ENCODE measurements around the gene GBA2. TPM values are rescaled to one million over a fixed set of nuclear protein-coding genes. Genes with fewer than 3 reads are reported as not detected.

GBA2 gene
- total RNA-seq, 1 donor from 2014 or later, result 34.4 TPM

- DNase-seq (ENCODE audit: low read depth), result no peak
Measured at GRCh38 chr9:35738924-35739323, 10.1 kb downstream of the GBA2 start.

- peak; percentile 82 for DNase-seq (ENCODE audit: low read depth)
Measured at GRCh38 chr9:35738186-35738585, 10.8 kb downstream of the GBA2 start.

- no peak for DNase-seq (ENCODE audit: low read depth)
Measured at GRCh38 chr9:35737143-35737542, 11.9 kb downstream of the GBA2 start.

- peak; percentile 76 for DNase-seq (ENCODE audit: low read depth)
Measured at GRCh38 chr9:35736201-35736633, 12.8 kb downstream of the GBA2 start.

GRCh38 chr9:35734096-35734495 is 14.9 kb downstream of the GBA2 start:
- no peak for DNase-seq (ENCODE audit: low read depth)

DNA sequence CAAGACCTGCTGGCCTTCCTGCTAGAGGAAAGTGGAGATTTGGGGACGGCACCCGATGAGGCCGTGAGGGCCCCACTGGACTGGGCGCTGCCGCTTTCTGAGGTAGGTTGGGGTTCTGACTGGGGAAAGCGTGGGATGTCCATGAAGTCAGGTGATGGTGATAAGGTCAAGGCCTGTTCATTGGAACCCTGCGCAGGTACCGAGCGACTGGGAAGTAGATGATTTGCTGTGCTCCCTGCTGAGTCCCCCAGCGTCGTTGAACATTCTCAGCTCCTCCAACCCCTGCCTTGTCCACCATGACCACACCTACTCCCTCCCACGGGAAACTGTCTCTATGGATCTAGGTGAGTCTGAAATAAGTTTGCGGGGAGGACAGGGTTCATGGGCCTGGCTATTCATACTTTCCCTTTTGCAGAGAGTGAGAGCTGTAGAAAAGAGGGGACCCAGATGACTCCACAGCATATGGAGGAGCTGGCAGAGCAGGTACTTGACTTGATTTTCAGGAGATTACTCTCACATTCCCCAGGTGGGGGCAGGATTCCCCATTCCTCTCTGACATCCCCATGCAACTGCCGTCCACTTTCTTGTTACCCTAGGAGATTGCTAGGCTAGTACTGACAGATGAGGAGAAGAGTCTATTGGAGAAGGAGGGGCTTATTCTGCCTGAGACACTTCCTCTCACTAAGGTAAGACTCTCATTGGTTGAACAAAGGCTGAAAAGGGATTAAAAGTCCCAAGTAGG is 16.1 kb downstream of the GBA2 start:
- peak; percentile 45 for DNase-seq (ENCODE audit: low read depth)

DNA sequence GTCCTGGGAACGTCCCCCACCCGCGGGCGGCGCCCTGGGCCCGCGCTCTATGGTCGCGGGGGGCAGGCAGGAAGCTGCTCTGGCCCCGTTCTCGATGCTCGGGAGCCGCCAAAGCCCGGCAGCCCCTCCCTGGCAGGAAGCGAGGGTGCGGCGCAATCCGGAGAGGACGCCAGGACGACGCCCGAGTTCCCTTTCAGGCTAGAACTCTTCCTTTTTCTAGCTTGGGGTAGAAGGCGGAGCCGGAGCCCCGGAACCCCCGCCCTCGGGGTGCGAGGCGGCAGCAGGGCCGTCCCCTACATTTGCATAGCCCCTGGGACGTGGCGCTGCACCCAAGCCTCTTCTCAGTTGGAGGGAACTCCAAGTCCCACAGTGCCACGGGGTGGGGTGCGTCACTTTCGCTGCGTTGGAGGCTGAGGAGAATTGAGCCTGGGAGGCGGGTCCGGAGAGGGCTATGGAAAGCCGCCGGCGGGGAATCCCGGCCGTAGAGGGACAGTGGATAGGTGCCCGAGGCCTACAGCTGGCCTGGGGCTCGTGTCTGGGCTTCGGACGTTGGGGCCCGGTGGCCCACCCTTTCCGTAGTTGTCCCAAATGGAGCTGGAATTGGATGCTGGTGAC is 16.7 kb downstream of the GBA2 start, which contains the start of the genes CREB3 and TLN1:
Gene CREB3, plus strand, starts transcription at position 482 of the 615 bp plus-strand sequence. Its CDS starts 107 bp downstream, at position 589.
Gene TLN1, minus strand, starts transcription at position 11 of the 615 bp plus-strand sequence. CDS start 6,501 bp downstream, outside the sequence.
- DNase-seq (ENCODE audit: low read depth), result peak; percentile 99

GRCh38 chr9:35731415-35732184 is 17.4 kb downstream of the GBA2 start:
- no peak for DNase-seq (ENCODE audit: low read depth)

DNA sequence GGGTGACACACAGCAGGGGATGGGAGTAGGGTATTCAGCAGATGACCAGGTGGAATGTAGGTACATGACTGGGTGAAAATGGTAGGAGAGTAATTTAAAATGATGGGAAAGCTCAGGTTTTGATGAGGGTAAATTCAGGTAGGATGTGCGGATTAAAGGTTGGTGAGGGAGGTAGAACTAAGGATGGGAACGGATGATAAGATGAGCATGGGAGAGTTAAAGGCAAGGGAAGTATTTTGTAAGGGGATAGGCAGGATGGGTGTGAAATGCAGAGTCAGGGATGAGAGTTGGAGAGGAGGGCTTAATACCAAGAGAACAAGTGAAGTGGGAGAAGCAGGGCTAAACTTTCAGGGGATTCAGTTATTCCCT is 18.6 kb downstream of the GBA2 start:
- no peak for DNase-seq (ENCODE audit: low read depth)

DNA sequence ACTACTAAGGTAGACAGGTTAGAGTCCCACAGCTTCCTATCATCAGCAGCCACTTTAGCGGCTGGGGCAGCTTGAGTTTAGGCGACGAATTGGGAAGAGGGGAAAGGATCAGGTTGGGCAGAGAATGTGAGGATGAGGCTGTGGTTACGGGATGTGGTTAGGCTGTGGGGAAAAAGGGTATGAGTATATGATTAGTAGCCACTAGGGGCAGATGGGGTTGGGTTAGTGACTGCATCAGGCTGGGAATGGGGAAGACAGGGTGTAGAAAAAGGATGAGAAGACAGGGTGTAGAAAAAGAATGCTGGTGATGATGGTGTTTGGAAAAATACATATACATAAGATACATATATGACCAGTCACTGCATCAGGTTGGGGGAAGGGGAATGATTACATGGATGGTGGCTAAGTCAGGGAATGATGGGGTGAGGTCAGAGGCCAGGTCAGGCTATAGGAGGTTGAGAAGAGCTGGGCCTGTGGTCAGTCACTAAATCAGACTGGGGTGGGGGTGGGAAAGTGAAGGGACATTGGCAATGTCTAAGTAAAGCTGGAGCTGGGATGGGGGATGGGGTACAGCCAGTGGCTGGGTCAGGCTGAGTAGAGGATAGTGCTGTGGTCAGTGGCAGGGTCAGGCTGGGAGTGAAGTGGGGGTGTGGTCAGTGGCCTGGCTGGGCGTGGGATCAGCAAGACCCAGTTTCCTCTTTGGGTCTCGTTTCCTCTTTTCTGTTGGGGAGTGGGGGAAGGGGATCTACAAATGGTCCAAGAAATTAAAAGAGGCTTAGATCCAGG is 19.1 kb downstream of the GBA2 start:
- DNase-seq (ENCODE audit: low read depth), result peak; percentile 94

GRCh38 chr9:35729101-35729500 is 19.9 kb downstream of the GBA2 start:
- DNase-seq (ENCODE audit: low read depth), result no peak

DNA sequence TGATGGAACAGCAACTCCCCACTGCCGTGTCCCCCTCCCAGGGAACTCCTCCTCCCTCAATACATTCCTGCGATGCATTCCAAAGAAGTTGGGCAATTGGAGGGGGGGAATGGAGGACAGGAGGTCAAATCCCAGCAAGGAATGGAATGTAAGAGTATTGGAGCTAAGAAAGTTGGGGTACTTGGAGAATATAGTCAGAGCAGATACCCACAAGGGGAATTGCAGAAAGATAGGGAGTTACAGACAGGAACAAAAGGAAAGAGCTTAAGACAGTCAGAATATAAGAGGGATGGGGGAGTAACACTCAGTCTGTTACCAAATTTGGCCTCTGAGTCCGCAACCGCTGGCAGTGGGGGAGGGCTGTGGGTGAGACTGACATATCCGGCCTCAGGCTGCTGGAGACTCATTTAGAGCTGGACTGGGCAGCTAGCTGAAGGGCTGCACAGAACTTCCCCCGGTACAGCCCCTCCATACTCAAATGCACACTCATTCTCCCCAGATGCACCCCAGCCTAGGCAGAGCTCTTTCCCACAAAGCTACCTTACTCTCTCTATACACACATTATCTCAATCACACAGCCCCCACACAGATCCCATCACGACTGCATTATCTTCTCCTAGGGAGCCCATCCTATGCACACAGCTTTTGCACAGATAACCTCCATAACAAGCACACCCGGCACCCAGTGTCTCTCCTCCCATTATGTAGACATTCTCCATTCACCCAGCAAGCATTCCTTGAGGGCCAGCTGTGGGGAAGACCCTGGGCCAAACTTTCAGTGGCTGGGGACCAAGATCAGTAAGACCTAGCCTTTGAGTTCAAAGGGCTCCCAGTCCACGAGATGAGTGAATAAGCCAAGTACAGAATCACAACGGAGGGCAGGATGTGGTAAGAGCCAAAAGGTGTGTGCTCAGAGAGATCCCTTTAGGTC is 20.7 kb downstream of the GBA2 start:
- DNase-seq (ENCODE audit: low read depth), result peak; percentile 94

DNA sequence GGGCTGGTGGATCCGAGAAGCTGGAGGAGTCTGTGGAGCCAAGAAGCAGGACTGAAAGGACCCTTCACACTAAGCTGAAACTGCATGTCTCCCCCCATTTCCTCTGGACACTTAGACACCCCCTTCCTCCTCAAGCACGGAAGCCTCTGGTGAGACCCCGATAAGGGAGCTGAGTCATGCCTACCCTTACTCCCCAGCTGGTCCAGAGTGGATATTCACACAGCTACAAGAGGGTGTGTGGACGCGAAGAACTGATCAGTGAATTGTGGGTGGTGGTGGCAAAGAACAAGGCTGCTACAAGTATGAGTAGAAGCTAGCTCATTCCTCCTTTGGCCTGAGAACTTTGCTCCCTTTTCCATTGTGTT is 21.4 kb downstream of the GBA2 start:
- DNase-seq (ENCODE audit: low read depth), result no peak

DNA sequence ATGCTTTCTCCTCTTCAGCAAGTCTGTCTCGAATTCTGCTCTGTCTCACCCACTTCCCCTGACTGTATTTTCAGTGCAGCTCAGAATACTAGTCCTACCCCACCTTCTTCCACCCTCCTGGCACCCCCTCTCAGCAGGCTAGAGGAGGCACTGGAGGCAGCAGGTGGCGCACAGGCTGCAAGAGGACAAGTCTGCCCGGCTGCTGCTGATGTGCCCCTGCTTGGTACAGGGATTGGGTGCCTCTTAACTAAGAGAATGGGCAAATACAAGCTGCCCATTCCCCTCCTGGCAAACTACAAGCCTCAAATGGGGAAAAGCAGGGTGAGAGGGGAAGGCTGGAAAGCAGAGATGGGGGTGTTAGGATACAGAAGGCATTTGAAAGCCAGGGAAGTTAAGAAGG is 22.1 kb downstream of the GBA2 start:
- DNase-seq (ENCODE audit: low read depth), result peak; percentile 87

GRCh38 chr9:35725362-35725761 is 23.7 kb downstream of the GBA2 start:
- DNase-seq (ENCODE audit: low read depth), result no peak

DNA sequence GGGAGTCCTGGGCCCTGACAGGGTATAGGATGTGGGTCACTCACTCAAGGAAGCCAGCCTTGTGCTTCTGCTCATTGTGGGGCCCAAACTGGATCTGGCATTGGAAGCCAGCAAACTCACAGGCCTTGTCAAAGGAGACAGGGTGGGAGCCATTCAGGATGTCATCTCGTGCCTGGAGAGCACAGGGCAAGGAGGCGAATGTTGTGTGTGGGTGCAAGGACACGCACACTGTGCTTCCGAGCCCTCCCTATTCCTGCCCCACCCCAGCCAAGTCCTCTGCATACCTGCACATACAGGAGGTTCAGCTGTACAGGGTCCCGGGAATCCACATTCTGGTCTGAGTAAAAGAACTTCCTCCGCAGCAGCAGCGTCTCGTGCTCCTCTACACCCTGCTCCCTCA is 25.1 kb downstream of the GBA2 start:
- no peak for DNase-seq (ENCODE audit: low read depth)

DNA sequence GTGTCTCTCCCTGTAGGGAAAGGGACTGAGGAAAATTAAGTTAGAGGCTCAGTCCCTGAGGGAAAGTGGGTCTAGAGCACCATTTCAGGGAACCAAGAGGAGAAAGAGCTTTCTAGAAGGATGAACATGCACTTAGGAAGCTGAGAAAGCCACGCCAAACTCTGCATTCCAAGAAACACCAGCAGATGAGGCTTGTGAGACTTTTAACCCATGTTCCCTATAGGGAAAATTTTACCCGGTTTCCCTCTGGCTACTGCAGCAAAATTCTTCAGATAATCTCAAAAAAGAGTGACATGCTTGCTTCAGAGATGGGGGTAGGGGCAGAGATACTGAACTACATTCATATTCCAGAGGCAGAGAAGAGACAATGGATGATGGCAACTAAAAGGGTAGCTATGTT is 25.6 kb downstream of the GBA2 start:
- DNase-seq (ENCODE audit: low read depth), result no peak

GRCh38 chr9:35719546-35719945 is 29.5 kb downstream of the GBA2 start:
- DNase-seq (ENCODE audit: low read depth), result no peak

DNA sequence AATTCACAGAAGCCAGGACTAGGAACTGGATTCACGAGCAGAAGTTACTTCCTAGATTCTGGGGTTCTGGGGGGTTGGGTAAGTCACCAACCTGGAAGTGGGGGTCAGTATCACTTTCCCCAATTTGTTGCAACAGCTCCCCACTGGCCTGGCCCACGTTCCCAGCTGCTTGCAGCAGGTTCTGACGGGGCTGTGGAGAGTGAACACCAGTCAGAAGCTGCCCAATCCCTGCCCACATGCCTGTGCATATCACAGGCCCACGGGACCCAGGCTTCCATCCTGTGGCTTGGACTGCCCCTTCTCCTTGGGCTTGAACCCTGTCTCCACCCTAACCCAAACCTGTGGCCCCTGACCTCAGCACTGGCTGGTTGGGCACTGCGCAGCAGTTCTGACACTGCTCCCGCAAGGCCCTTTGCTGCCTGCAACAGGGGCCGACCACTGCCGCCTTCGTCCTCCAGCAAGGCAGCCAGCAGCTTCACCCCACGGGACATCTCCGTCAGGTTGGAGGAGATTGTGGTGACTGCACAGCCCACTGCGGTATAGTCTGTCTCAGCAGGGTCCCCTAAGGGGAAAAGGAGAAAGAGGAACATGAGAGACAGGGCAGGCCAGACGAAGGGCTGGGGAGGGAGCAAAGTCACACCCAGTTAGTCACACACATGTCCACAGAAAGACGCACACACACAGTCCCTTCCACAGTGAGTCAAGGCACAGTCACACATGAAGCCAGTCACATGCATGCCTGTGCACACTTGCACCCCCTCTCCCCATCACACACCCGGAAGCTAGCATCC is 30.1 kb downstream of the GBA2 start:
- DNase-seq (ENCODE audit: low read depth), result no peak

Measured in myocyte (in vitro differentiated cells).